CD4-positive, alpha-beta memory T cell (primary cell): ENCODE data around the gene SAP30BP. TPM values are rescaled to one million over a fixed set of nuclear protein-coding genes. Genes with fewer than 3 reads are reported as not detected.

Experiments
- CTCF ChIA-PET: fragments of 350-600 bp; sonication (Branson Sonifier 250); formaldehyde crosslinking; loops from one replicate; lab custom pipeline; 2021; ENCODE audit warnings: inconsistent platforms; ENCODE audit not compliant: partially characterized antibody; lab: Charles Lee
- POLR2A ChIA-PET: fragments of 350-600 bp; sonication (Branson Sonifier 250); formaldehyde crosslinking; loops from one replicate; lab custom pipeline; 2021; ENCODE audit not compliant: partially characterized antibody; lab: Charles Lee
- DNase-seq, 5 donors: peaks; one replicate each; pipeline versions ENCODE4 v3.0.0 to v3.0.0-alpha.2; 2020 to 2022; ENCODE audit warnings: mixed read lengths in 1 of 5
- H3K27ac ChIP-seq: one replicate; pipeline ENCODE4 v1.7.0; 2013; ENCODE audit warnings: low read depth, low read length
- H3K27me3 ChIP-seq: 2 replicates; pipeline ENCODE4 v1.7.0; 2013; ENCODE audit warnings: mild to moderate bottlenecking, low read length, moderate library complexity; ENCODE audit not compliant: insufficient read depth
- H3K36me3 ChIP-seq: 2 replicates; pipeline ENCODE4 v1.7.0; 2013; ENCODE audit warnings: mild to moderate bottlenecking, low read length, moderate library complexity; ENCODE audit not compliant: insufficient read depth
- H3K4me1 ChIP-seq: 2 replicates; pipeline ENCODE4 v1.7.0; 2013; ENCODE audit warnings: mild to moderate bottlenecking, low read length, moderate library complexity; ENCODE audit not compliant: insufficient read depth
- H3K4me3 ChIP-seq, 2 donors: one replicate each; pipeline ENCODE4 v1.7.0; 2013; ENCODE audit warnings: low read length in 2 of 2, mild to moderate bottlenecking in 1 of 2
- H3K9me3 ChIP-seq, 2 donors: one replicate each; pipeline ENCODE4 v1.7.0; 2013; ENCODE audit warnings: low read length in 2 of 2, control low read depth in 1 of 2; ENCODE audit not compliant: control insufficient read depth in 1 of 2
- H3K27ac Mint-ChIP-seq, 7 donors: one replicate each; pipeline ENCODE4 v1.8.0; 2020 to 2021; ENCODE audit warnings: mixed read lengths in 7 of 7, mild to moderate bottlenecking in 6 of 7, inconsistent platforms in 3 of 7, moderate library complexity in 3 of 7
- H3K27me3 Mint-ChIP-seq, 2 donors: one replicate each; pipeline ENCODE4 v1.8.0; 2020 to 2021; ENCODE audit warnings: mixed read lengths in 2 of 2
- H3K36me3 Mint-ChIP-seq, 2 donors: one replicate each; pipeline ENCODE4 v1.8.0; 2020 to 2021; ENCODE audit warnings: mixed read lengths in 2 of 2, inconsistent platforms in 1 of 2, mild to moderate bottlenecking in 1 of 2
- H3K4me1 Mint-ChIP-seq, 4 donors: one replicate each; pipeline ENCODE4 v1.8.0; 2020 to 2021; ENCODE audit warnings: mixed read lengths in 4 of 4, mild to moderate bottlenecking in 1 of 4
- H3K4me3 Mint-ChIP-seq, 8 donors: one replicate each; pipeline ENCODE4 v1.8.0; 2020 to 2021; ENCODE audit warnings: mixed read lengths in 8 of 8, mild to moderate bottlenecking in 7 of 8, moderate library complexity in 6 of 8, inconsistent platforms in 3 of 8
- H3K9me3 Mint-ChIP-seq, 8 donors: one replicate each; pipeline ENCODE4 v1.8.0; 2020 to 2021; ENCODE audit warnings: mixed read lengths in 8 of 8, mild to moderate bottlenecking in 5 of 8, inconsistent platforms in 3 of 8, moderate library complexity in 1 of 8
- intact Hi-C: fragments of 100-400 bp; cut with micrococcal nuclease; formaldehyde crosslinking; loops from one replicate; pipeline ENCODE4 v1.15.1; 2023
- polyA plus RNA-seq, 2 donors: library from polyadenylated mRNA; unstranded; fragments of 300-500 nt; fragmentation: Illumina TruSeq; gene quantifications; one replicate each; pipeline ENCODE4 v1.2.3, GENCODE V29; 2021
- total RNA-seq, 2 experiments: library from RNA; stranded (reverse); gene quantifications; one replicate each; pipeline ENCODE4 v1.2.3, GENCODE V29; 2021

The SAP30BP gene
- total and polyA plus RNA-seq, 4 experiments from 2014 or later, result 69.9 to 119 (median 97.5) TPM

GRCh38 chr17:75623386-75623785 lies 43.8 kb upstream of the SAP30BP start:
- Mint-ChIP-seq H3K27ac (no peak overlapping the region), H3K36me3 (no peaks in the 10 kb centered on the region), H3K27me3 (no peaks in the 10 kb centered on the region), H3K9me3 (no peaks in the 10 kb centered on the region), H3K4me1 (no peaks in the 10 kb centered on the region), H3K4me3 (no peak overlapping the region)
- Histone ChIP-seq H3K27ac (no peak overlapping the region), H3K27me3 (no peaks in the 10 kb centered on the region), H3K4me1 (no peaks in the 10 kb centered on the region), H3K4me3 (no peak overlapping the region), H3K36me3 (no peaks in the 10 kb centered on the region), H3K9me3 (no peaks in the 10 kb centered on the region)
- no peak for DNase-seq
- intact Hi-C loops, result no loop called here
- CTCF ChIA-PET, result interaction anchor here (1.0 to 1.3 kb wide), 2 partner anchors 10 to 125 kb away, joined by 4 to 5 read pairs; partner anchors contain the start of gene SMIM5
- POLR2A ChIA-PET, result no interaction called here

DNA sequence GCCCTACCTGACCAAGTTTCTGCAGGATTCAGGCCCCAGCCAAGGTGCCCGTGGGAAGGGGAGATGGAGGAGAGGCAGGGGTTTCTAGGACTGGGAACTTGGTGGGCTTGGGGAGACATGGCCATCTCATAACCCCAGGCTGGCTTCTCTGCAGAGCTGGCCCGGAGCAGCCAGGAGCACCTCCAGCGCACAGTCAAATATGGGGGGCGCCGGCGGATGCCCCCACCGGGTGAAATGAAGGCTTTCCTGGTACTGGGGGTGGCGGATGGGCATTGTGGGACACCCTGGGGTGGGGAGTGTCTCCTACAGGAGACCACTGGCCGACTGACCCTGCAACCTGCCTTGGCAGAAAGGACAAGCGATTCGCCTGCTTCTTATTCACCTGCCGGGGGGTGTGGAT lies 43.1 kb upstream of the SAP30BP start:
- Histone ChIP-seq H3K27me3 (no peaks in the 10 kb centered on the region), H3K4me3 (no peak overlapping the region), H3K27ac (no peak overlapping the region), H3K36me3 (no peaks in the 10 kb centered on the region), H3K9me3 (no peaks in the 10 kb centered on the region), H3K4me1 (no peaks in the 10 kb centered on the region)
- Mint-ChIP-seq H3K9me3 (no peaks in the 10 kb centered on the region), H3K36me3 (no peaks in the 10 kb centered on the region), H3K4me3 (no peak overlapping the region), H3K4me1 (no peaks in the 10 kb centered on the region), H3K27ac (peak overlapping the region in 1 of 7 donors; percentile 75), H3K27me3 (no peaks in the 10 kb centered on the region)
- POLR2A ChIA-PET, result interaction anchor here (0.5 to 0.9 kb wide), 2 partner anchors 9 to 41 kb away, joined by 3 to 4 read pairs; partner anchors contain the start of gene SMIM5
- CTCF ChIA-PET, result interaction anchor here (1.0 to 14.0 kb wide), 2 partner anchors 9 to 126 kb away, joined by 4 to 326 read pairs; partner anchors contain the start of gene SMIM5
- intact Hi-C loops, result no loop called here
- no peak for DNase-seq

GRCh38 chr17:75624714-75625345 lies 42.3 kb upstream of the SAP30BP start:
- Mint-ChIP-seq H3K9me3 (no peaks in the 10 kb centered on the region), H3K4me3 (no peak overlapping the region), H3K27me3 (no peaks in the 10 kb centered on the region), H3K36me3 (no peaks in the 10 kb centered on the region), H3K4me1 (no peaks in the 10 kb centered on the region), H3K27ac (no peak overlapping the region)
- Histone ChIP-seq H3K36me3 (no peaks in the 10 kb centered on the region), H3K27ac (no peak overlapping the region), H3K4me3 (no peak overlapping the region), H3K9me3 (no peaks in the 10 kb centered on the region), H3K4me1 (no peaks in the 10 kb centered on the region), H3K27me3 (no peaks in the 10 kb centered on the region)
- CTCF ChIA-PET, result interaction anchor here (0.9 to 14.0 kb wide), 4 partner anchors 13 to 126 kb away, joined by 3 to 326 read pairs (median 4); no protein-coding TSS in a partner anchor
- DNase-seq, result no peak
- intact Hi-C loops, result no loop called here
- POLR2A ChIA-PET, result interaction anchor here (0.5 to 0.9 kb wide), 2 partner anchors 9 to 40 kb away, joined by 3 to 4 read pairs; partner anchors contain the start of gene SMIM5

DNA sequence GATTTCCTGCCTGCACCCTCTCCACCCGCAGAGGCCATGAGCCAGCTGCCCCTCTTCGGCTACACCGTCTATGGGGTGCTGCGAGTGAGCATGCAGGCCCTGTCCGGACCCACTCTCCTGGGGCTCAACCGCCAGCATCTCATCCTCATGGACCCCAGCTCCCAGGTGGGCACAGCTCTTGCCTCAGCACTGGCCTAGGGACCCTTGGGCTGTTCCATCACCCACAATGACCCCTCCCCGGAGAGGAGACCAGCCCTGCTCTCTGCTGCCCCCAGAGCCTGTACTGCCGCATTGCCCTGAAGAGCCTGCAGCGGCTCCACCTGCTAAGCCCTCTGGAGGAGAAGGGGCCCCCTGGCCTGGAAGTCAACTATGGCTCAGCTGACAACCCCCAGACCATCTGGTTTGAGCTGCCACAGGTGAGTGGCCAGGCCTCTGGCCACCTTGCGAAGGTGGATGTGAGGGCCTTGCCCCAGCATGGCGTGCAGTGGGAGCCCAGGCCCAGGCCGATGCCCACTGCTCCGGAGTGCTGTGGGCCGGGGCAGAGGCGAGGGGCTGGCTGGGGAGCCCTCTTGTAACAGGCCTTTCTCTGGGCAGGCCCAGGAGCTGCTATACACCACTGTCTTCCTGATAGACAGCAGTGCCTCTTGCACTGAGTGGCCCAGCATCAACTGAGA lies 41.2 kb upstream of the SAP30BP start:
- POLR2A ChIA-PET, result no interaction called here

DNA sequence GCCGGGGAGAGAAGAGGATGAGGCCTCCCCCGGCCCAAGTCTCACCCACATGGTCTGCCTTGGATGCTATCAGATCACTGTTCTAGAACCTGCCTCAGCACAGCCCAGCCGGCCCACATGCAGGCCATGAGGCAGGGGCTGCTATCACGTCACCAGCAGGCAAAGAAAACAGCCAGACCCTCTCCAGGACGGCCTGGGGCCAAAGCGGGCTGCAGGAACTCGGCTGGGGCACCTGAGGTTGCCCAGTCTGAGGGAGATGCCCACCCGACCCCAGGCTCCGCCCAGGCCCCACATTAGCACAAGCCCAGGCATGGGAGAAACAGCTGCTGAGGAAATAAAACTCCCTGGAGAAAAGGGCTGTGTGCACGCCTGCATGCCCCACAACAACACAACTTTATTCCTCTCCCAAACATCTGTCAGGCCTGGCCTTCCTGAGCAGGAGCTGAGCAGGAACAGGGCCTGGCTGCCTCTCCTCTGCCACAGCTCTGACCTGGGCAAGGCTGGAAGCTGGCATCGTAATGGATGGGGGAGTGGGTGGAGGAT lies 40.6 kb upstream of the SAP30BP start:
- POLR2A ChIA-PET, result no interaction called here
- Mint-ChIP-seq H3K9me3 (no peaks in the 10 kb centered on the region), H3K27me3 (no peaks in the 10 kb centered on the region), H3K4me3 (no peak overlapping the region), H3K36me3 (peaks cover 0 to 3% of the 10 kb centered on the region in 2 donors), H3K4me1 (no peaks in the 10 kb centered on the region), H3K27ac (no peak overlapping the region)
- no peak overlapping the region for H3K27ac ChIP-seq
- intact Hi-C loops, result no loop called here
- no peaks in the 10 kb centered on the region for H3K27me3 ChIP-seq
- CTCF ChIA-PET, result interaction anchor here (1.2 to 14.0 kb wide), 4 partner anchors 10 to 134 kb away, joined by 3 to 326 read pairs (median 4); no protein-coding TSS in a partner anchor
- H3K36me3 ChIP-seq, result no peaks in the 10 kb centered on the region
- H3K9me3 ChIP-seq, result no peaks in the 10 kb centered on the region
- DNase-seq, result no peak
- no peak overlapping the region for H3K4me3 ChIP-seq
- no peaks in the 10 kb centered on the region for H3K4me1 ChIP-seq

More for the DNA sequence above, 41.2 kb upstream of the SAP30BP start:
- H3K27ac Mint-ChIP-seq, result no peak overlapping the region
- no peak for DNase-seq
- no peak overlapping the region for H3K4me3 ChIP-seq
- no peaks in the 10 kb centered on the region for H3K4me1 ChIP-seq
- H3K36me3 Mint-ChIP-seq, result peaks cover 0 to 3% of the 10 kb centered on the region in 2 donors
- no peak overlapping the region for H3K4me3 Mint-ChIP-seq
- intact Hi-C loops, result no loop called here
- H3K36me3 ChIP-seq, result no peaks in the 10 kb centered on the region
- no peaks in the 10 kb centered on the region for H3K9me3 Mint-ChIP-seq
- H3K27ac ChIP-seq, result no peak overlapping the region
- no peaks in the 10 kb centered on the region for H3K27me3 ChIP-seq
- no peaks in the 10 kb centered on the region for H3K27me3 Mint-ChIP-seq
- H3K9me3 ChIP-seq, result no peaks in the 10 kb centered on the region
- CTCF ChIA-PET, result interaction anchor here (0.6 to 14.0 kb wide), 8 partner anchors 9 to 668 kb away, joined by 3 to 326 read pairs (median 4); no protein-coding TSS in a partner anchor
- no peaks in the 10 kb centered on the region for H3K4me1 Mint-ChIP-seq

DNA sequence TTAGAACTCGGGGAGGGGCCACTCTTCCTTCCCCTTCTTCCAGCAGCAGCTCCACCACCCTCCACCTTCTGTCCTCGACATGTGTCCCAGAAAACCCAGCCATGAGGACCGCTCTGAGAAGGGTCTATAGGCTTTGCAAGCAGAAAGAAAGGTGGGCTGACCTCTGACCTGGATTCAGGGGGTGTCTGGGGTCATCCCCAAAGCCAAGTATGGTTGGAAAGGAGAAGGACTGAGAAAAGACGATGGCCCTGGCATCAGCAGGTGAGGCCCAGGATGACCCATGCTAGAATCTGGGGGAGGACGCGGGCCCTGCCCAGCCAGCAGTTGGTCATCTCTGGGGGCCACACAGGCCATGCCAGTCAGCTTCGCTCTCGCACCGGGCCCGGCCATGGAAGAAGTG lies 40.0 kb upstream of the SAP30BP start:
- no peaks in the 10 kb centered on the region for H3K27me3 Mint-ChIP-seq
- CTCF ChIA-PET, result interaction anchor here (0.6 to 14.0 kb wide), 3 partner anchors 25 to 123 kb away, joined by 3 to 326 read pairs (median 4); no protein-coding TSS in a partner anchor
- no peak overlapping the region for H3K27ac Mint-ChIP-seq
- H3K9me3 Mint-ChIP-seq, result no peaks in the 10 kb centered on the region
- H3K36me3 Mint-ChIP-seq, result peaks cover 0 to 3% of the 10 kb centered on the region in 2 donors
- H3K27ac ChIP-seq, result no peak overlapping the region
- no peaks in the 10 kb centered on the region for H3K4me1 Mint-ChIP-seq
- intact Hi-C loops, result no loop called here
- no peak overlapping the region for H3K4me3 ChIP-seq
- no peaks in the 10 kb centered on the region for H3K4me1 ChIP-seq
- H3K4me3 Mint-ChIP-seq, result no peak overlapping the region
- POLR2A ChIA-PET, result no interaction called here
- DNase-seq, result no peak
- H3K36me3 ChIP-seq, result no peaks in the 10 kb centered on the region
- H3K27me3 ChIP-seq, result no peaks in the 10 kb centered on the region
- no peaks in the 10 kb centered on the region for H3K9me3 ChIP-seq

- POLR2A ChIA-PET, result interaction anchor here (0.8 kb wide), 1 partner anchor 126 kb away, joined by 3 read pairs; no protein-coding TSS in a partner anchor
- intact Hi-C loops, result no loop called here
Measured at GRCh38 chr17:75628425-75628824, 38.7 kb upstream of the SAP30BP start.

More at GRCh38 chr17:75628425-75628824, 38.7 kb upstream of the SAP30BP start:
- Mint-ChIP-seq H3K27me3 (no peaks in the 10 kb centered on the region), H3K27ac (no peak overlapping the region), H3K4me3 (no peak overlapping the region), H3K9me3 (no peaks in the 10 kb centered on the region), H3K4me1 (peaks cover 0 to 6% (median 2%) of the 10 kb centered on the region in 4 donors), H3K36me3 (peaks cover 0 to 3% of the 10 kb centered on the region in 2 donors)
- Histone ChIP-seq H3K4me1 (peaks cover 5% of the 10 kb centered on the region), H3K27ac (no peak overlapping the region), H3K36me3 (no peaks in the 10 kb centered on the region), H3K27me3 (no peaks in the 10 kb centered on the region), H3K4me3 (no peak overlapping the region), H3K9me3 (no peaks in the 10 kb centered on the region)
- no peak for DNase-seq
- CTCF ChIA-PET, result interaction anchor here (14.0 kb wide), 1 partner anchor 122 kb away, joined by 326 read pairs; no protein-coding TSS in a partner anchor
